Measurements from ENCODE around the gene SOCS2. TPM values are rescaled to one million over a fixed set of nuclear protein-coding genes. Genes with fewer than 3 reads are reported as not detected.
A peak's percentile ranks its signal among the peaks of the same experiment; 100 is the strongest.

SOCS2 gene
- polyA plus RNA-seq, 2 of the 4 experiments (the other 2 are of a cell fraction) = 21.8 to 22.2 TPM

DNA sequence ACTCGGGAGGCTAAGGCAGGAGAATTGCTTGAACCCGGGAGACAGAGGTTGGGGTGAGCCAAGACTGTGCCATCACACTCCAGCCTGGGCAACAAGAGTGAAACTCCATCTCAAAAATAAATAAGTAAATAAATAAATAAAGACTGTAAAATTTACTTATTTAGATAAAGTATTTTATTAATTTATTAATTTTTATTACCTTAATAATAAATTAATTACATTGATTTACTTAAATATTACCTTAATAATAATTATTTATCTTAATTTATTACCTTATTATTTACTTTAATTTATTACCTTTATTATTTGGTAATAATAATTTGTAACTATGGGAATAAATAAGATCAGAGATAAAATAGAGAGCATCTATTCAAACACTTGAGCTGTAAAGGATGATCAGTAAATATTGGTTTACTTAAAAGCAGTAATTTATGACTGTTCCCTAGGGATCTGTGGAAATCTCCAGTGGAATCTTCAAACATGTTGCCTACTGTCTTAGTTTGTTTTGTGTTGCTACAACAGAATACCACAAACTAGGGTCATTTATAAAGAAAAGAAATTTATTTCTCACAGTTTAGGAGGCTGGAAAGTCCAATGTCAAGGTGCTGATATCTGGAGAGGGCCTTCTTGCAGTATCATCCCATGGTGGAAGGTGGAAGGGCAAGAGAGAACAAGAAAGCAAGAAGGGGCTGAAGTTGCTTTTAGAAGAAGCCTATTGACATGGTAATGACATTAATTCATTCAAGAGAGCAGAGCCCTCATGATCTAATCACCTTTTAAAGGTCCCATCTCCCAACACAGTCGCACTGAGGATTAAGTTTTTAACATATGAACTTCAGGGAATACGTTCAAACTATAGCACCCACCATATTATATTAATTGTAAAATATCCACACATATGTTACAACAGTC lies 37.1 kb downstream of the SOCS2 start:
- no peak overlapping the region for H3K4me2 ChIP-seq
- H3K27ac ChIP-seq = no peak overlapping the region
- DNase-seq (ENCODE audit: low read depth in 1 of 2, low spot score in 1 of 2) = peak in 1 of 2 experiments; percentile 39
- 76% methylated on average over 4 of the region's 4 CpGs for WGBS (ENCODE audit: missing lambda C conversion rate)
- FAIRE-seq = no peak
- CTCF ChIA-PET = no interaction called here
- no peaks in the 10 kb centered on the region for H3K9me3 ChIP-seq
- H3K4me1 ChIP-seq = no peaks in the 10 kb centered on the region
- TF ChIP-seq HOXB5 (CRISPR knock-in tag; IDR thresholded peaks at IDR 0.05) (no peak), TFCP2L1 (CRISPR knock-in tag; IDR thresholded peaks at IDR 0.05) (no peak), HOXA7 (CRISPR knock-in tag; IDR thresholded peaks at IDR 0.05) (no peak), FOSL2 (IDR thresholded peaks at IDR 0.05) (no peak), FOSL2 (CRISPR knock-in tag; IDR thresholded peaks at IDR 0.05) (no peak), HES2 (IDR thresholded peaks at IDR 0.05) (no peak), NFE2L2 (conservative IDR thresholded peaks at IDR 0.05; ENCODE audit: low read length) (no peak), CBX8 (IDR thresholded peaks at IDR 0.05) (no peak), SMC3 (IDR thresholded peaks at IDR 0.05) (no peak), EP300 (IDR thresholded peaks at IDR 0.05) (no peak), CHD4 (IDR thresholded peaks at IDR 0.05; ENCODE audit: borderline replicate concordance) (no peak), ESRRA (IDR thresholded peaks at IDR 0.05; ENCODE audit: borderline replicate concordance, low read length) (no peak), POLR2A (IDR thresholded peaks at IDR 0.05; ENCODE audit: low read length) (no peak), RARB (CRISPR knock-in tag; IDR thresholded peaks at IDR 0.05) (no peak), RNF2 (IDR thresholded peaks at IDR 0.05; ENCODE audit: borderline replicate concordance, low read depth) (no peak), CHD2 (IDR thresholded peaks at IDR 0.05; ENCODE audit: low read length, partially characterized antibody) (no peak)
- TF ChIP-seq, protein P1, sequence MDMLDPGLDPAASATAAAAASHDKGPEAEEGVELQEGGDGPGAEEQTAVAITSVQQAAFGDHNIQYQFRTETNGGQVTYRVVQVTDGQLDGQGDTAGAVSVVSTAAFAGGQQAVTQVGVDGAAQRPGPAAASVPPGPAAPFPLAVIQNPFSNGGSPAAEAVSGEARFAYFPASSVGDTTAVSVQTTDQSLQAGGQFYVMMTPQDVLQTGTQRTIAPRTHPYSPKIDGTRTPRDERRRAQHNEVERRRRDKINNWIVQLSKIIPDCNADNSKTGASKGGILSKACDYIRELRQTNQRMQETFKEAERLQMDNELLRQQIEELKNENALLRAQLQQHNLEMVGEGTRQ (IDR thresholded peaks at IDR 0.05) = no peak
- no peak; a peak in 2 of 6 replicates for ATAC-seq
- POLR2A ChIA-PET = interaction anchor here (0.7 kb wide), 1 partner anchor 36 kb away, joined by 3 read pairs; no protein-coding TSS in a partner anchor
- H3K4me3 ChIP-seq = no peak overlapping the region

- no peak overlapping the region for H3K4me2 ChIP-seq
- 75% methylated on average over 4 of the region's 4 CpGs for WGBS (ENCODE audit: missing lambda C conversion rate)
- DNase-seq (ENCODE audit: low read depth in 1 of 2, low spot score in 1 of 2) (no peak), FAIRE-seq (no peak), ATAC-seq (no peak)
- no peak for TF ChIP-seq SREBF2 (IDR thresholded peaks at IDR 0.05)
- no peak for TF ChIP-seq TFCP2L1 (CRISPR knock-in tag; IDR thresholded peaks at IDR 0.05)
- TF ChIP-seq CHD4 (IDR thresholded peaks at IDR 0.05; ENCODE audit: borderline replicate concordance) = no peak
- TF ChIP-seq EP300 (IDR thresholded peaks at IDR 0.05) = no peak
- TF ChIP-seq HDAC2 (IDR thresholded peaks at IDR 0.05) = no peak
- no peak for TF ChIP-seq RFX5 (IDR thresholded peaks at IDR 0.05)
- TF ChIP-seq EHMT2 (IDR thresholded peaks at IDR 0.05; ENCODE audit: low read depth) = no peak
- TF ChIP-seq KDM5A (IDR thresholded peaks at IDR 0.05) = no peak
- no peak for TF ChIP-seq ZC3H11A (IDR thresholded peaks at IDR 0.05)
- no peak for TF ChIP-seq SMC3 (IDR thresholded peaks at IDR 0.05)
- no peak for TF ChIP-seq MYC (IDR thresholded peaks at IDR 0.05; ENCODE audit: borderline replicate concordance, low read length)
- no peak for TF ChIP-seq RARB (CRISPR knock-in tag; IDR thresholded peaks at IDR 0.05)
- no peak for TF ChIP-seq BCL3 (IDR thresholded peaks at IDR 0.05)
- no peak for TF ChIP-seq JUN (IDR thresholded peaks at IDR 0.05)
- TF ChIP-seq, protein P2, sequence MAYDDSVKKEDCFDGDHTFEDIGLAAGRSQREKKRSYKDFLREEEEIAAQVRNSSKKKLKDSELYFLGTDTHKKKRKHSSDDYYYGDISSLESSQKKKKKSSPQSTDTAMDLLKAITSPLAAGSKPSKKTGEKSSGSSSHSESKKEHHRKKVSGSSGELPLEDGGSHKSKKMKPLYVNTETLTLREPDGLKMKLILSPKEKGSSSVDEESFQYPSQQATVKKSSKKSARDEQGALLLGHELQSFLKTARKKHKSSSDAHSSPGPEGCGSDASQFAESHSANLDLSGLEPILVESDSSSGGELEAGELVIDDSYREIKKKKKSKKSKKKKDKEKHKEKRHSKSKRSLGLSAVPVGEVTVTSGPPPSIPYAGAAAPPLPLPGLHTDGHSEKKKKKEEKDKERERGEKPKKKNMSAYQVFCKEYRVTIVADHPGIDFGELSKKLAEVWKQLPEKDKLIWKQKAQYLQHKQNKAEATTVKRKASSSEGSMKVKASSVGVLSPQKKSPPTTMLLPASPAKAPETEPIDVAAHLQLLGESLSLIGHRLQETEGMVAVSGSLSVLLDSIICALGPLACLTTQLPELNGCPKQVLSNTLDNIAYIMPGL (CRISPR knock-in tag; IDR thresholded peaks at IDR 0.05; ENCODE audit: borderline replicate concordance) = no peak
- no peak overlapping the region for H3K27ac ChIP-seq
- POLR2A ChIA-PET = no interaction called here
- no peak overlapping the region for H3K4me3 ChIP-seq
- H3K4me1 ChIP-seq = no peaks in the 10 kb centered on the region
- H3K9me3 ChIP-seq = no peaks in the 10 kb centered on the region
- CTCF ChIA-PET = interaction anchor here (0.6 to 1.6 kb wide), 2 partner anchors 130 to 315 kb away, joined by 3 to 4 read pairs; no protein-coding TSS in a partner anchor
Observed at GRCh38 chr12:93612776-93613175, 40.3 kb downstream of the SOCS2 start.
